Measurements from ENCODE around the gene CPNE6. TPM values are rescaled to one million over a fixed set of nuclear protein-coding genes. Genes with fewer than 3 reads are reported as not detected.

Gene CPNE6
- total RNA-seq, 1 donor: not detected

DNA sequence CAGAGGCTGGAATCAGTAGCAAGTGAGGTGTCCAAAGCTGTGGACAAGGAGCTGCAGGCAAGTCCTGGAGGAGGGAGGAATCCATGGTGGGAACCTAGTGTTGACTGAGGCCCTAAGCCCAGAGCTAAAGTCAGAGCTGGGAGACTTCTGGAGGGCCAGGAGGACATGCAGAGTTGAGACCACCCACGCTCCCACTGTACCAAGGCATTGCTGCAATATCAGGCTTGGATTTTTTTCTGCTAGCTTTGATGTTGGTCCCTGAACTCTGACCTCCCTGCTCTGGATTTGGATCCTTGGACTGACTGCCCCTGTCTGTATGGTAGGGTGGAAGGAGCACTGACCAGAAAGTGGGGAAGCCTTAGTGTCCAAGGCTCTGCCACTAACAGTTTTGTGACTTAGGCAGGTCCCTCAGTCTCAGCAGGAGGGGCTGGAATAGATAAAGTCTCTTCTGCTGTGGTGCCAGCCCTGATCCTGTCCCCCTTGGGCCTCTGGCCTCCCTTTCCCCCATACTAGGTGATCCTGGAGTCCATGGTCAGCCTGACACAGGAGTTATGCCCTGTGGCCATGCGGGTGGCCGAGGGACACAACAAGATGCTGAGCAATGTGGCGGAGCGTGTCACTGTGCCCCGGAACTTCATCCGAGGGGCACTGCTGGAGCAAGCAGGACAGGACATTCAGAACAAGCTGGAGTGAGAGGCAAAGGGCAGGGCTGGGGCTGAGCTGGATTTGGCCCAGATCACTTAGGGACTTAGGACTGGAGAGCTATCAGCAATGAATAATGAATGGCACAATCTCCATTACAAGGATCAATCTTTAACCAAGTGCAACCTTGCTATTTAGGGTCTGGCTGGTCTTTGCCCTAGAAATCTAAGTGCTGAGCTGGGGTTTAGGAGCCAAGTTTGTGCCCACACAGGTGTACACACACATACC, 10.1 kb upstream of the CPNE6 start:
- no peak for DNase-seq (ENCODE audit: low read depth)
- TF ChIP-seq, protein P1, sequence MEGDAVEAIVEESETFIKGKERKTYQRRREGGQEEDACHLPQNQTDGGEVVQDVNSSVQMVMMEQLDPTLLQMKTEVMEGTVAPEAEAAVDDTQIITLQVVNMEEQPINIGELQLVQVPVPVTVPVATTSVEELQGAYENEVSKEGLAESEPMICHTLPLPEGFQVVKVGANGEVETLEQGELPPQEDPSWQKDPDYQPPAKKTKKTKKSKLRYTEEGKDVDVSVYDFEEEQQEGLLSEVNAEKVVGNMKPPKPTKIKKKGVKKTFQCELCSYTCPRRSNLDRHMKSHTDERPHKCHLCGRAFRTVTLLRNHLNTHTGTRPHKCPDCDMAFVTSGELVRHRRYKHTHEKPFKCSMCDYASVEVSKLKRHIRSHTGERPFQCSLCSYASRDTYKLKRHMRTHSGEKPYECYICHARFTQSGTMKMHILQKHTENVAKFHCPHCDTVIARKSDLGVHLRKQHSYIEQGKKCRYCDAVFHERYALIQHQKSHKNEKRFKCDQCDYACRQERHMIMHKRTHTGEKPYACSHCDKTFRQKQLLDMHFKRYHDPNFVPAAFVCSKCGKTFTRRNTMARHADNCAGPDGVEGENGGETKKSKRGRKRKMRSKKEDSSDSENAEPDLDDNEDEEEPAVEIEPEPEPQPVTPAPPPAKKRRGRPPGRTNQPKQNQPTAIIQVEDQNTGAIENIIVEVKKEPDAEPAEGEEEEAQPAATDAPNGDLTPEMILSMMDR (IDR thresholded peaks at IDR 0.05; ENCODE audit: insufficient read depth, low read length): no peak
- no peak overlapping the region for H3K4me3 ChIP-seq (ENCODE audit: low read depth, low read length)

DNA sequence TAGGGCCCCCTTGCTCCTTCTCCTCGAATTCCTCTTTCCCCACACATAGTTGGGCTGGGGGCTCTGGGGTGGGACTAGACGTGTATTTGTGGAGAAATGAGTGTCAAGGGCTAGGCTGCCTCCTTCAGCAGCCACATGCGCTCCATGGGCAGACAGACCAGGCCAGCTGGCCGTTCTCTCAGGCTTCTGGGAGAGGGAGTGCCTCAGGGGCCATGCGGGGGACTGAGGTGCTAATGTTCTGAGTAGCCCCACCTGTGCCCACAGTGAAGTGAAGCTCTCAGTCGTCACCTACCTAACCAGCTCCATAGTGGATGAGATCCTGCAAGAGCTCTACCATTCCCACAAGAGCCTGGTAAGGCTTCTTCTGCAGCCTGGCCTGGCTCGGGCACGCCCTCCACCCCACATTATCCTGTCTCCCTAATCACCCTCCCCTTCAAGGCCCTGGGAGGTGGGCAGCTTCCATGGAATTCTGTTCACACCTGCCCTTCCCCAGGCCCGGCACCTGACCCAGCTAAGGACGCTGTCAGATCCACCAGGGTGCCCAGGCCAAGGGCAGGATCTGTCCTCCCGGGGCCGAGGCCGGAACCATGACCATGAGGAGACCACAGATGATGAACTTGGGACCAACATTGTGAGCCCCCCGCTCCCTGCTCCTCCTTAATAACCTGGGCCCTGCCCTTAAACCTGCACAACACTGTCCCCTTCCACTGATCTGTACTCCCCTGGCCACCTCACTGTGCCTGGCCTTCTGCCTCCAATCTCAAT, 9.0 kb upstream of the CPNE6 start:
- TF ChIP-seq, protein P1 (IDR thresholded peaks at IDR 0.05; ENCODE audit: insufficient read depth, low read length): no peak
- H3K4me3 ChIP-seq (ENCODE audit: low read depth, low read length): no peak overlapping the region
- DNase-seq (ENCODE audit: low read depth): no peak

DNA sequence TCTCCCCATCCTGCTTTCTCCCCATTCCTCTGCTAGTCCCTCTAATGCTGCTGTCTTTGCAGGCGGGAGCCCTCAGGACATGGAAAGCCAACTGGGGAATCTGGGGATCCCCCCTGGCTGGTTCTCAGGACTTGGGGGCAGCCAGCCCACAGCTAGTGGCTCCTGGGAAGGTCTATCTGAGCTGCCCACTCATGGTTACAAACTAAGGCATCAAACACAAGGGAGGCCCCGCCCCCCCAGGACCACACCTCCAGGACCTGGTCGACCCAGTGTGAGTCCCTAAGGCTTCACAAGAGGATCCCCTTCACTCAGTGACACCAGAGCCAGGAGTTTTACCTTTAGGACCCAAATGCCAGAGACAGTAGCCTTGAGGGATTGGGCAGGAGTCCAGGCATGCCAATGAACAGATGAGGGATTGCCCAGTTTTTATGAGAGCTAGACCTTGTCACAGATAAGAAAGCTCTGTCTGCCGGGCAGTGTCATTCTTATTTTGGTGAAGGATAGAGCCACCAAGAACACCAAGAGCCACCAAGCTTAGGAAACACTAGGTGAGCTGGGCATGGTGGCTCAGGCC, 8.0 kb upstream of the CPNE6 start:
- TF ChIP-seq, protein P1 (IDR thresholded peaks at IDR 0.05; ENCODE audit: insufficient read depth, low read length): no peak
- no peak for DNase-seq (ENCODE audit: low read depth)
- H3K4me3 ChIP-seq (ENCODE audit: low read depth, low read length): no peak overlapping the region

DNA sequence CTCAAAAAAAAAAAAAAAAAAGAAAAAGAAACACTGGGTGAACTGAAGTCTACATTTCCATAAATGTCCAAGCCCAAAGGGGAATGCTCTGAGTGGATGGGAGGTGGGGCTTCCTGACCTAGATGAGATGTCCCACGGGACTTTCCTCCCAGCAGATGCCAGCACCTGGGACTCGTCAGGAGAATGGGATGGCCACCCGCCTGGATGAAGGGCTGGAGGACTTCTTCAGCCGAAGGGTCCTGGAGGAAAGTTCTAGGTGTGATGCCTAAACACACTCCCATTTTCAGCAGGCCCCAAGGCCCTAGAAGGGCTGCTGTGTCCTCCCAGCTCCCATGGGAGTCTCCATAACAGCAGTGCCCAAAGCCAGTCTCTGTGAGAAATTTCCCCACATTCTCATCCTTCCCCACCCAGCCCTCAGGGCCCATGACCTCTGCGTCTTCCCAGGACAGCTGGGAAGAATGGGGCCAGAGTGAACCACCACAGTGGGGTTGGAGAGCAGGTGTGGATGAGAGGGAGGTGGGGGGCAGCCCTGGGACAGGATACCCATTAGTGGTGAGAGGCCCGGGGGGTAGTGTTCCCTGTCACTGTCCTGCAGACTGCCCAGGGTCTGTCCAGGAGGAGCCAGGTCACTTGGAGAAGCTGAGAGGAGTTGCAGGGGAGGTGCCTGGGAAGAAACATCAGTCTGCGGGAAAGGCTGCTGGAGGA, 7.1 kb upstream of the CPNE6 start:
- TF ChIP-seq, protein P1 (IDR thresholded peaks at IDR 0.05; ENCODE audit: insufficient read depth, low read length): no peak
- no peak for DNase-seq (ENCODE audit: low read depth)
- H3K4me3 ChIP-seq (ENCODE audit: low read depth, low read length): no peak overlapping the region

DNA sequence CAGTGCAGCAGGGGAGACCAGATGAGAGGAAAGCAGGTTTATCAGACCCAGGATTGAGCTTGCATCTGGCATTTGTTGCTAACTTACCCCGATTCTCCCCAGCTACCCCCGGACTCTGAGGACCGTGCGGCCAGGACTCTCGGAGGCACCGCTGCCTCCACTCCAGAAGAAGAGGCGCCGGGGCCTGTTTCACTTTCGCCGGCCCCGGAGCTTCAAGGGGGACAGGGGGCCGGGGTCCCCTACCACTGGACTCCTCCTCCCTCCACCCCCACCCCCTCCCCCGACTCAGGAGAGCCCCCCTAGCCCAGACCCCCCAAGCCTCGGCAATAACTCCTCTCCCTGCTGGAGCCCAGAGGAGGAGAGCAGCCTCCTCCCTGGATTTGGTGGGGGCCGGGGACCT, 6.5 kb upstream of the CPNE6 start:
- no peak overlapping the region for H3K4me3 ChIP-seq (ENCODE audit: low read depth, low read length)
- TF ChIP-seq, protein P1 (IDR thresholded peaks at IDR 0.05; ENCODE audit: insufficient read depth, low read length): no peak
- DNase-seq (ENCODE audit: low read depth): no peak

DNA sequence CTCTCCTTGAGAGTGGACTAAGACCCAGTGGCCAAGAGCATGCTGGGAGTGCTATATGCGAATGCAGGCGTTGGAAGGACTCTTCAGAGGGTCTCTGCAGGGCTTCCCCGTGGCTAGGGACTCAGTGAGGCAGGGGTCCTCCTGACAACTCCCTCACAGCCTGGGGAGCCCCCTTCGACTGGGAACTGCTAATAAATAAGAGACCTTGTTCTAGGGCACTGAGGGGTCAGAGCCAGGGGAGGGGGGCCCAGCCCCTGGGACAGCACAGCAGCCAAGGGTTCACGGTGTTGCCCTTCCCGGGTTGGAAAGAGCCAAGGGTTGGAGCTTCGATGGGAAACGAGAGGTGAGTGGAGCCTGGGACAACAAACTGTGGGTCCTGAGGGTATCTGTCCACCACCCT, 6.0 kb upstream of the CPNE6 start:
- no peak for DNase-seq (ENCODE audit: low read depth)
- TF ChIP-seq, protein P1 (IDR thresholded peaks at IDR 0.05; ENCODE audit: insufficient read depth, low read length): no peak
- no peak overlapping the region for H3K4me3 ChIP-seq (ENCODE audit: low read depth, low read length)

Data from fibroblast of the aortic adventitia (primary cell).